ENCODE measurements around the gene CD300LG. TPM values are rescaled to one million over a fixed set of nuclear protein-coding genes. Genes with fewer than 3 reads are reported as not detected.

The CD300LG gene
- total RNA-seq, 1 donor from 2014 or later: not detected

GRCh38 chr17:43800736-43801135 lies 46.2 kb upstream of the CD300LG start:
- H3K27ac ChIP-seq (ENCODE audit: low read depth, low read length): no peak overlapping the region
- H3K4me3 Mint-ChIP-seq (ENCODE audit: unreplicated experiment): no peak overlapping the region
- H3K27me3 ChIP-seq (ENCODE audit: insufficient read depth, low read length): no peaks in the 10 kb centered on the region
- peaks cover 15% of the 10 kb centered on the region for H3K9me3 Mint-ChIP-seq (ENCODE audit: unreplicated experiment)
- H3K27ac Mint-ChIP-seq (ENCODE audit: unreplicated experiment): no peak overlapping the region
- no peak overlapping the region for H3K4me3 ChIP-seq (ENCODE audit: insufficient read depth, low read depth, low read length)
- H3K4me1 Mint-ChIP-seq (ENCODE audit: low read depth, unreplicated experiment): peaks cover 2% of the 10 kb centered on the region
- H3K36me3 Mint-ChIP-seq (ENCODE audit: low read depth, unreplicated experiment): peaks cover 6% of the 10 kb centered on the region
- DNase-seq (ENCODE audit: low read depth) (no peak), FAIRE-seq (no peak)
- peaks cover 4% of the 10 kb centered on the region for H3K36me3 ChIP-seq (ENCODE audit: insufficient read depth, low read length)
- H3K9me3 ChIP-seq (ENCODE audit: insufficient read depth, low read depth, low read length): no peaks in the 10 kb centered on the region
- H3K79me2 ChIP-seq (ENCODE audit: insufficient read depth, low read length): no peaks in the 10 kb centered on the region
- no peak overlapping the region for H3K9ac ChIP-seq (ENCODE audit: low read length)
- H3K27me3 Mint-ChIP-seq (ENCODE audit: low read depth, unreplicated experiment): peaks cover 4% of the 10 kb centered on the region
- TF ChIP-seq EZH2 (IDR thresholded peaks at IDR 0.05; ENCODE audit: insufficient read depth, low read length) (no peak), CTCF (IDR thresholded peaks at IDR 0.05; ENCODE audit: insufficient read depth, low read depth, low read length) (no peak)
- no peak overlapping the region for H3K4me2 ChIP-seq (ENCODE audit: low read length)
- no peak overlapping the region for H2AFZ ChIP-seq (ENCODE audit: low read depth, low read length)
- no peaks in the 10 kb centered on the region for H4K20me1 ChIP-seq (ENCODE audit: insufficient read depth, low read length)
- H3K4me1 ChIP-seq (ENCODE audit: insufficient read depth, low read length): peaks cover 4% of the 10 kb centered on the region

- TF ChIP-seq CTCF (IDR thresholded peaks at IDR 0.05; ENCODE audit: insufficient read depth, low read depth, low read length): no peak
- TF ChIP-seq EZH2 (IDR thresholded peaks at IDR 0.05; ENCODE audit: insufficient read depth, low read length): no peak
- H3K27me3 Mint-ChIP-seq (ENCODE audit: low read depth, unreplicated experiment): no peaks in the 10 kb centered on the region
- Histone ChIP-seq H3K79me2 (ENCODE audit: insufficient read depth, low read length) (no peaks in the 10 kb centered on the region), H3K36me3 (ENCODE audit: insufficient read depth, low read length) (peaks cover 4% of the 10 kb centered on the region), H3K27ac (ENCODE audit: low read depth, low read length) (no peak overlapping the region), H3K4me3 (ENCODE audit: insufficient read depth, low read depth, low read length) (no peak overlapping the region), H3K4me2 (ENCODE audit: low read length) (no peak overlapping the region), H3K9ac (ENCODE audit: low read length) (no peak overlapping the region), H3K27me3 (ENCODE audit: insufficient read depth, low read length) (no peaks in the 10 kb centered on the region), H3K4me1 (ENCODE audit: insufficient read depth, low read length) (peaks cover 4% of the 10 kb centered on the region), H2AFZ (ENCODE audit: low read depth, low read length) (no peak overlapping the region), H3K9me3 (ENCODE audit: insufficient read depth, low read depth, low read length) (no peaks in the 10 kb centered on the region), H4K20me1 (ENCODE audit: insufficient read depth, low read length) (no peaks in the 10 kb centered on the region)
- H3K4me3 Mint-ChIP-seq (ENCODE audit: unreplicated experiment): no peak overlapping the region
- H3K36me3 Mint-ChIP-seq (ENCODE audit: low read depth, unreplicated experiment): peaks cover 6% of the 10 kb centered on the region
- H3K9me3 Mint-ChIP-seq (ENCODE audit: unreplicated experiment): peaks cover 10% of the 10 kb centered on the region
- H3K4me1 Mint-ChIP-seq (ENCODE audit: low read depth, unreplicated experiment): peaks cover 2% of the 10 kb centered on the region
- FAIRE-seq (peak; percentile 62), DNase-seq (ENCODE audit: low read depth) (no peak)
- H3K27ac Mint-ChIP-seq (ENCODE audit: unreplicated experiment): no peak overlapping the region
Measured at GRCh38 chr17:43801844-43802243, 45.1 kb upstream of the CD300LG start.

- no peaks in the 10 kb centered on the region for H3K27me3 Mint-ChIP-seq (ENCODE audit: low read depth, unreplicated experiment)
- TF ChIP-seq CTCF (IDR thresholded peaks at IDR 0.05; ENCODE audit: insufficient read depth, low read depth, low read length) (no peak), EZH2 (IDR thresholded peaks at IDR 0.05; ENCODE audit: insufficient read depth, low read length) (no peak)
- H3K9me3 Mint-ChIP-seq (ENCODE audit: unreplicated experiment): peaks cover 3% of the 10 kb centered on the region
- H3K4me3 ChIP-seq (ENCODE audit: insufficient read depth, low read depth, low read length): no peak overlapping the region
- H3K36me3 ChIP-seq (ENCODE audit: insufficient read depth, low read length): peaks cover 4% of the 10 kb centered on the region
- H3K36me3 Mint-ChIP-seq (ENCODE audit: low read depth, unreplicated experiment): peaks cover 8% of the 10 kb centered on the region
- peaks cover 6% of the 10 kb centered on the region for H3K4me1 Mint-ChIP-seq (ENCODE audit: low read depth, unreplicated experiment)
- H3K4me1 ChIP-seq (ENCODE audit: insufficient read depth, low read length): peaks cover 4% of the 10 kb centered on the region
- H4K20me1 ChIP-seq (ENCODE audit: insufficient read depth, low read length): no peaks in the 10 kb centered on the region
- no peaks in the 10 kb centered on the region for H3K9me3 ChIP-seq (ENCODE audit: insufficient read depth, low read depth, low read length)
- H3K4me2 ChIP-seq (ENCODE audit: low read length): peak overlapping the region; percentile 0
- H3K27me3 ChIP-seq (ENCODE audit: insufficient read depth, low read length): no peaks in the 10 kb centered on the region
- H3K27ac ChIP-seq (ENCODE audit: low read depth, low read length): no peak overlapping the region
- H3K4me3 Mint-ChIP-seq (ENCODE audit: unreplicated experiment): no peak overlapping the region
- DNase-seq (ENCODE audit: low read depth) (peak; percentile 21), FAIRE-seq (no peak)
- H2AFZ ChIP-seq (ENCODE audit: low read depth, low read length): no peak overlapping the region
- no peak overlapping the region for H3K9ac ChIP-seq (ENCODE audit: low read length)
- no peaks in the 10 kb centered on the region for H3K79me2 ChIP-seq (ENCODE audit: insufficient read depth, low read length)
- H3K27ac Mint-ChIP-seq (ENCODE audit: unreplicated experiment): no peak overlapping the region
Measured at GRCh38 chr17:43803758-43804157, 43.2 kb upstream of the CD300LG start.
